BLaER1 treated with 17β-estradiol and CSF1 and Interleukin-3, amounts not matched to agents 10 nM and 100 nM (cell line): Measurements from ENCODE around the gene NOS3.
"Not testable (repeated sequence)": the region's sequence is repeated elsewhere in the genome, so short reads cannot be mapped to it uniquely, and the experiment has no call there.

Experiments
- H3K27ac ChIP-seq, 11 experiments: shearing (Covaris generic); formaldehyde crosslinking; 2 replicates each; pipeline ENCODE4 v1.8.1; 2022
- H3K27me3 ChIP-seq, 11 experiments: shearing (Covaris generic); formaldehyde crosslinking; 2 replicates each; pipeline ENCODE4 v1.8.1; 2022
- H3K36me3 ChIP-seq, 11 experiments: shearing (Covaris generic); formaldehyde crosslinking; 2 replicates each; pipeline ENCODE4 v1.8.1; 2022
- H3K4me1 ChIP-seq, 10 experiments: shearing (Covaris generic); formaldehyde crosslinking; 2 replicates each; pipeline ENCODE4 v1.8.1; 2022
- H3K4me2 ChIP-seq, 11 experiments: shearing (Covaris generic); formaldehyde crosslinking; 2 replicates each; pipeline ENCODE4 v1.8.1; 2022
- H3K4me3 ChIP-seq, 10 experiments: shearing (Covaris generic); formaldehyde crosslinking; 2 replicates each; pipeline ENCODE4 v1.8.1; 2022
- H3K9ac ChIP-seq, 11 experiments: shearing (Covaris generic); formaldehyde crosslinking; 2 replicates each; pipeline ENCODE4 v1.8.1; 2022
- H3K9me3 ChIP-seq, 11 experiments: shearing (Covaris generic); formaldehyde crosslinking; replicated peaks in 1 of 11; 2 replicates each; pipeline ENCODE4 v1.8.1; 2022
- H4K20me1 ChIP-seq, 11 experiments: shearing (Covaris generic); formaldehyde crosslinking; 2 replicates each; pipeline ENCODE4 v1.8.1; 2022
- Cebpa-rat ChIP-seq, 11 experiments: shearing (Covaris generic); IDR thresholded peaks; 2 replicates each; pipeline ENCODE4 v1.8.1; 2022

NOS3 gene

DNA sequence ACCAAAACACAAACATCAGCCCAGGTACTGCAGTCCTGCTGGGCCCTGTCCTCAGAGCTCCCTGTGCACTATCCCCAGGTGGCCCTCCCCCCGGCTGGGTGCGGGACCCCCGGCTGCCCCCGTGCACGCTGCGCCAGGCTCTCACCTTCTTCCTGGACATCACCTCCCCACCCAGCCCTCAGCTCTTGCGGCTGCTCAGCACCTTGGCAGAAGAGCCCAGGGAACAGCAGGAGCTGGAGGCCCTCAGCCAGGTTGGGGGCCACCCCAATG lies 19.2 kb downstream of the NOS3 start:
- peak overlapping the region in 10 of 11 experiments; percentile 9 to 60 (median 52); a peak in 16 of 22 replicates for H3K9ac ChIP-seq
- H3K9me3 ChIP-seq, result no peaks in the 10 kb centered on the region
- peaks cover 74 to 100% (median 97%) of the 10 kb centered on the region in 10 experiments for H3K4me1 ChIP-seq
- peak overlapping the region; percentile 79 to 98 (median 92) for H3K4me2 ChIP-seq
- no peaks in the 10 kb centered on the region for H3K36me3 ChIP-seq
- no peaks in the 10 kb centered on the region for H4K20me1 ChIP-seq
- peak overlapping the region in 8 of 11 experiments; percentile 42 to 76 (median 60); a peak in 11 of 22 replicates for H3K27ac ChIP-seq
- TF ChIP-seq Cebpa-rat (IDR thresholded peaks at IDR 0.05), result no peak
- peak overlapping the region in 3 of 10 experiments; percentile 2 to 50 (median 41); a peak in 3 of 20 replicates for H3K4me3 ChIP-seq
- H3K27me3 ChIP-seq, result peaks cover 0 to 12% (median 0%) of the 10 kb centered on the region in 11 experiments; a peak in 9 of 22 replicates

DNA sequence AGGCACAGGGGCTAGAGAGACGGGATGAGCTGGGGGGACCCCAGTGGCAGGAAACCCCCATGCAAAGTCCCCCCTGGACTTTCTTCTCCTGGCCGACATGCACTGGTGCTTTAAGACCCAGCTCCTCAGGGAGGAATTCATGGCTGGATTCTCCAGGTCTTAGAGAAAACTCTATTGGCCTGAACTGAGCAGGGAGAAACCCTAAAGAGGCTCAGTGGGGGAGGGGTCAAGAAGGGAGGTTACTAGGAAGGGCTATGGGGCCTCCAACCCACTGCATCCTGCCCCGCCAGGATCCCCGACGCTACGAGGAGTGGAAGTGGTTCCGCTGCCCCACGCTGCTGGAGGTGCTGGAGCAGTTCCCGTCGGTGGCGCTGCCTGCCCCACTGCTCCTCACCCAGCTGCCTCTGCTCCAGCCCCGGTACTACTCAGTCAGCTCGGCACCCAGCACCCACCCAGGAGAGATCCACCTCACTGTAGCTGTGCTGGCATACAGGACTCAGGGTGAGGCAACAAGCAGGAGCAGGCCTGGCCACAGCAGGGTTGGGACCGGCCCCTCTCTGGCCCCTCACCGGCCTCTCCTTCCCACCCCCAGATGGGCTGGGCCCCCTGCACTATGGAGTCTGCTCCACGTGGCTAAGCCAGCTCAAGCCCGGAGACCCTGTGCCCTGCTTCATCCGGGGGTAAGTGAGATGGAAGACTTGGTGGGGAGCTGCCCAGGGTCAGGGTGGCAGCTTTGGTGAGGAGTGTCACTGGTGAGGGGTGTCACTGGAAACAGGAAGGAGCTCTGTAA lies 19.7 kb downstream of the NOS3 start:
- peak overlapping the region; percentile 79 to 98 (median 92) for H3K4me2 ChIP-seq
- no peaks in the 10 kb centered on the region for H3K9me3 ChIP-seq
- H3K4me3 ChIP-seq, result peak overlapping the region in 6 of 10 experiments; percentile 2 to 50 (median 32); a peak in 8 of 20 replicates
- no peaks in the 10 kb centered on the region for H3K36me3 ChIP-seq
- peak overlapping the region in 10 of 11 experiments; percentile 40 to 76 (median 60); a peak in 20 of 22 replicates for H3K27ac ChIP-seq
- peaks cover 78 to 100% (median 96%) of the 10 kb centered on the region in 10 experiments for H3K4me1 ChIP-seq
- TF ChIP-seq Cebpa-rat (IDR thresholded peaks at IDR 0.05), result no peak
- H3K9ac ChIP-seq, result peak overlapping the region; percentile 9 to 60 (median 48); a peak in 18 of 22 replicates
- peaks cover 0 to 12% (median 0%) of the 10 kb centered on the region in 11 experiments; a peak in 9 of 22 replicates for H3K27me3 ChIP-seq
- no peaks in the 10 kb centered on the region for H4K20me1 ChIP-seq

DNA sequence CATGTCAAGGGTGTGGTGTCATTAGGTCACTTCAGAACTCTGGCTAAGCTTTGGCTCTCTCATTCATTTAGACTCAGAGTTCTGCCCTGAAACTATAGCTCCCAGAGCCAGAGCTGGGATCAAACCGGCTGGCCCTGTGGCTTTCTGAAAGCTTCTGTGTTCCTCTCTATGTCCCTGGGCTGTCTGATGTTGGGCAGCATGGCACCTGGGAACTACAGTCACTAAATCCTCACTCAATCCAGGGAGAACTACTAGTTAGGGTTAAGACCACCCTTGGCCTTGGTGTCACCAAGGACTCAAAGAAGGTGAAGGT lies 20.2 kb downstream of the NOS3 start:
- H3K9ac ChIP-seq, result peak overlapping the region in 9 of 11 experiments; percentile 25 to 60 (median 56); a peak in 14 of 22 replicates
- H3K4me1 ChIP-seq, result peaks cover 78 to 98% (median 91%) of the 10 kb centered on the region in 10 experiments
- H4K20me1 ChIP-seq, result no peaks in the 10 kb centered on the region
- H3K9me3 ChIP-seq, result no peaks in the 10 kb centered on the region
- H3K36me3 ChIP-seq, result no peaks in the 10 kb centered on the region; a peak in 1 of 22 replicates
- H3K27ac ChIP-seq, result peak overlapping the region in 10 of 11 experiments; percentile 40 to 76 (median 60); a peak in 15 of 22 replicates
- H3K4me3 ChIP-seq, result peak overlapping the region in 6 of 10 experiments; percentile 2 to 50 (median 32); a peak in 6 of 20 replicates
- TF ChIP-seq Cebpa-rat (IDR thresholded peaks at IDR 0.05), result no peak
- peaks cover 0 to 12% (median 0%) of the 10 kb centered on the region in 11 experiments; a peak in 9 of 22 replicates for H3K27me3 ChIP-seq
- H3K4me2 ChIP-seq, result peak overlapping the region; percentile 79 to 98 (median 92)

DNA sequence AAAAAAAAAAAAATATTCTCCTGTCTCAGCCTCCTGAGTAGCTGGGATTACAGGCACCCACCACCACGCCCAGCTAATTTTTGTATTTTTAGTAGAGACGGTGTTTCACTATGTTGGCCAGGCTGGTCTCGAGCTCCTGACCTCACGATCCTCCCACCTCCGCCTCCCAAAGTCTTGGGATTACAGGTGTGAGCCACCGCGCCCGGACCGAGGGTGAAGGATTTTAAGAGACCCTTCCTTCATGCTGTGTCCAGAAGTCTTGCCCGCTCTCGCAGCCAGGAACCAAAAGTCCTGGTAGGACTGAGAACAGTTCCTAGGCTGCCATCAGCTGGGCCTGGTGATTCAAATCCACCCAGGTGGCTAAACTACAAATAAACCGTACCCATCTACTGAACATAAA lies 20.8 kb downstream of the NOS3 start:
- not testable (repeated sequence) for H4K20me1 ChIP-seq, H3K4me3 ChIP-seq, H3K36me3 ChIP-seq, H3K9ac ChIP-seq, H3K9me3 ChIP-seq
- Histone ChIP-seq H3K27ac (0 out of 22 replicates have a peak overlapping the region, but pooled peaks of 1 of the 11 experiments have one; percentile 14), H3K4me2 (peak overlapping the region in 8 of 11 experiments; percentile 14 to 95 (median 67); a peak in 15 of 22 replicates), H3K4me1 (peaks cover 72 to 96% (median 90%) of the 10 kb centered on the region in 10 experiments), H3K27me3 (peaks cover 0 to 12% (median 1%) of the 10 kb centered on the region in 11 experiments; a peak in 11 of 22 replicates)

DNA sequence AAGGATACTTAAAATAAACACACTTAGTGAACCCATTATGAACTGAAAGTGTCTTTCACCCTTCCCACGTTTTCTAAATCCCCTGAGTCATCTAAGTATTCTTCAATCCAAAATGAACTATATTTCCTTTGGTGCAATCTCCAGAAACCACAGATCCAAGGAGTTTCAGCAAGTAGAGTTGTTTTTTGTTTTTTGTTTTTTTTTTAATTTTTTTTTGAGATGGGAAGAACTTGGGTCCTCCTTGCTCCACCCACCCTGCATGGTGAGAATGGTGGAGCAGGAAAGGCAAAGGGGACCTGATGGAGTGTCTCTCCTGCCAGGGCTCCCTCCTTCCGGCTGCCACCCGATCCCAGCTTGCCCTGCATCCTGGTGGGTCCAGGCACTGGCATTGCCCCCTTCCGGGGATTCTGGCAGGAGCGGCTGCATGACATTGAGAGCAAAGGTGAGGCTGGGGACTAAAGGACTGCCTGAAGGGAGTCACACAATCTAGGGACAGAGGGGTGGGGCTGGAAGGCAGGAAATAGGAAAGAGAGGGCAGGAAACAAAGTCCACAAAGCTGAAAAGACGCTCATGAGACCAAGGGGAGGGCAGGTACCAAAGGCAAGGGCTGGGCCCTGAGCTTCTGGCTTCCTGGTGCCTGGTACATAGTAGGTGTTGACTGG lies 21.3 kb downstream of the NOS3 start:
- peaks cover 71 to 96% (median 90%) of the 10 kb centered on the region in 10 experiments for H3K4me1 ChIP-seq
- no peaks in the 10 kb centered on the region for H3K9me3 ChIP-seq
- H3K27ac ChIP-seq, result no peak overlapping the region
- H3K4me2 ChIP-seq, result peak overlapping the region; percentile 47 to 95 (median 67)
- 0 out of 22 replicates have a peak overlapping the region, but pooled peaks of 1 of the 11 experiments have one; percentile 7 for H3K9ac ChIP-seq
- H4K20me1 ChIP-seq, result no peaks in the 10 kb centered on the region; a peak in 1 of 22 replicates
- TF ChIP-seq Cebpa-rat (IDR thresholded peaks at IDR 0.05), result no peak
- H3K27me3 ChIP-seq, result peaks cover 0 to 15% (median 4%) of the 10 kb centered on the region in 11 experiments; a peak in 12 of 22 replicates
- 0 out of 20 replicates have a peak overlapping the region, but pooled peaks of 1 of the 10 experiments have one; percentile 0 for H3K4me3 ChIP-seq
- H3K36me3 ChIP-seq, result no peaks in the 10 kb centered on the region; a peak in 1 of 22 replicates

DNA sequence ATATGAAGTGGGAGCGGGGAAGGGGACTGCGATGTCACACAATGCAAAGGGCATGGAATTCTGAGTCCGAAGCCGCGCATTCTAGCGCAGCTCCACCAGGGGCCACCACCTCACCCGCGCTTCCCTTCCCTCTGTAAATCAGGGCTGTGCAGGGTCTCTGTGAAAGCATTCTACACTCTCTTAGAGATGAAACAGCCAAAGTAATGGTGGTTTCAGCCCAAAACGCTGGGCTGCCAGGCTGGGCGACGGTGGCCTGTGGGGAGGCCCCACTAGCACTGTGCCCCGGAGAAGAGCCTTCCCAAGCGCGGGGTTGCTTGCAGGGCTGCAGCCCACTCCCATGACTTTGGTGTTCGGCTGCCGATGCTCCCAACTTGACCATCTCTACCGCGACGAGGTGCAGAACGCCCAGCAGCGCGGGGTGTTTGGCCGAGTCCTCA lies 22.1 kb downstream of the NOS3 start:
- Histone ChIP-seq H3K27me3 (peaks cover 0 to 19% (median 4%) of the 10 kb centered on the region in 11 experiments; a peak in 12 of 22 replicates), H3K9me3 (no peaks in the 10 kb centered on the region), H3K27ac (no peak overlapping the region), H3K4me2 (peak overlapping the region; percentile 47 to 95 (median 67)), H3K9ac (no peak overlapping the region), H4K20me1 (no peaks in the 10 kb centered on the region; a peak in 1 of 22 replicates), H3K4me3 (0 out of 20 replicates have a peak overlapping the region, but pooled peaks of 1 of the 10 experiments have one; percentile 0), H3K36me3 (no peaks in the 10 kb centered on the region; a peak in 1 of 22 replicates), H3K4me1 (peaks cover 71 to 96% (median 90%) of the 10 kb centered on the region in 10 experiments)
- no peak for TF ChIP-seq Cebpa-rat (IDR thresholded peaks at IDR 0.05)

DNA sequence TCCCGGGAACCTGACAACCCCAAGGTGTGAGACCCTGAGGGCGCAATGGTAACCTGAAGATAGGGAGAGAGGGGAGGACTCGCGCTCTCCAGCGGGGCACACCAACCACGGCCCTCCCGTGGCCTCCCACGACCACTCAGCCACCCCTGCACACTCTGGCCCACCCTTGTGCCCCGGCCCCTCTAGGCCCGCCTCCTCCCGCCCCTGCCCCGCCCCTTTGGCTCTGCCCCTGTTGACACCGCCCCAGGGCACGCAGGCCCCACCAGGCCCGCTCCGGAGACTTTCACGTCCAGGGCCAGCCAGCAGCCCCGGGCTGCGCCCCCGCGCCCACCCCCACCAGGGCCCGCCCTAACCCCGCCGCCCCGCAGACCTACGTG lies 22.5 kb downstream of the NOS3 start:
- H3K4me2 ChIP-seq, result peak overlapping the region; percentile 47 to 95 (median 67)
- no peak overlapping the region for H3K9ac ChIP-seq
- H3K36me3 ChIP-seq, result no peaks in the 10 kb centered on the region; a peak in 1 of 22 replicates
- H3K27me3 ChIP-seq, result peaks cover 0 to 22% (median 5%) of the 10 kb centered on the region in 11 experiments; a peak in 15 of 22 replicates
- TF ChIP-seq Cebpa-rat (IDR thresholded peaks at IDR 0.05), result no peak
- H3K27ac ChIP-seq, result no peak overlapping the region
- no peak overlapping the region for H3K4me3 ChIP-seq
- H4K20me1 ChIP-seq, result no peaks in the 10 kb centered on the region; a peak in 1 of 22 replicates
- H3K9me3 ChIP-seq, result no peaks in the 10 kb centered on the region
- H3K4me1 ChIP-seq, result peaks cover 71 to 96% (median 90%) of the 10 kb centered on the region in 10 experiments

DNA sequence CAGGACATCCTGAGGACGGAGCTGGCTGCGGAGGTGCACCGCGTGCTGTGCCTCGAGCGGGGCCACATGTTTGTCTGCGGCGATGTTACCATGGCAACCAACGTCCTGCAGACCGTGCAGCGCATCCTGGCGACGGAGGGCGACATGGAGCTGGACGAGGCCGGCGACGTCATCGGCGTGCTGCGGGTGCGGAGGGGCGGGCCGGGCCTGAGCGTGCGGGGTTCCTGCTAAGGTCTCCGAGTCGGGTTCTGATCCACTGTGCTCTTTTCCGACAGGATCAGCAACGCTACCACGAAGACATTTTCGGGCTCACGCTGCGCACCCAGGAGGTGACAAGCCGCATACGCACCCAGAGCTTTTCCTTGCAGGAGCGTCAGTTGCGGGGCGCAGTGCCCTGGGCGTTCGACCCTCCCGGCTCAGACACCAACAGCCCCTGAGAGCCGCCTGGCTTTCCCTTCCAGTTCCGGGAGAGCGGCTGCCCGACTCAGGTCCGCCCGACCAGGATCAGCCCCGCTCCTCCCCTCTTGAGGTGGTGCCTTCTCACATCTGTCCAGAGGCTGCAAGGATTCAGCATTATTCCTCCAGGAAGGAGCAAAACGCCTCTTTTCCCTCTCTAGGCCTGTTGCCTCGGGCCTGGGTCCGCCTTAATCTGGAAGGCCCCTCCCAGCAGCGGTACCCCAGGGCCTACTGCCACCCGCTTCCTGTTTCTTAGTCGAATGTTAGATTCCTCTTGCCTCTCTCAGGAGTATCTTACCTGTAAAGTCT lies 23.1 kb downstream of the NOS3 start:
- Histone ChIP-seq H3K4me1 (peaks cover 71 to 96% (median 90%) of the 10 kb centered on the region in 10 experiments), H3K4me2 (peak overlapping the region; percentile 15 to 72 (median 50); a peak in 20 of 22 replicates), H3K4me3 (no peak overlapping the region), H3K27me3 (peaks cover 5 to 28% (median 11%) of the 10 kb centered on the region in 11 experiments; a peak in 21 of 22 replicates), H3K9ac (no peak overlapping the region), H4K20me1 (no peaks in the 10 kb centered on the region; a peak in 1 of 22 replicates), H3K36me3 (no peaks in the 10 kb centered on the region; a peak in 1 of 22 replicates), H3K27ac (no peak overlapping the region), H3K9me3 (no peaks in the 10 kb centered on the region)
- no peak for TF ChIP-seq Cebpa-rat (IDR thresholded peaks at IDR 0.05)
